GM23338 (cell line): ENCODE measurements around the gene PTGR3. TPM values are rescaled to one million over a fixed set of nuclear protein-coding genes. Genes with fewer than 3 reads are reported as not detected.

Experiments
- ATAC-seq: fragments of 200-7000 bp; cut with Tn5 transposase; 3 replicates; pipeline ENCODE4 v1.9.1; 2020
- DNase-seq: peaks from one replicate; pipeline ENCODE4 v3.0.0-alpha.2; 2015; ENCODE audit warnings: low spot score
- H2AFZ ChIP-seq: fragments of 200-600 bp; sonication (generic); 2 replicates; pipeline ENCODE4 v1.8.0; 2016; ENCODE audit warnings: antibody characterized with exemption, mild to moderate bottlenecking, moderate library complexity
- H3F3A ChIP-seq: fragments of 200-600 bp; sonication (generic); replicated peaks from 2 replicates; pipeline ENCODE4 v1.8.0; 2017; ENCODE audit warnings: antibody characterized with exemption, mixed run types, low read depth
- H3K27ac ChIP-seq: fragments of 200-600 bp; sonication (generic); 2 replicates; pipeline ENCODE4 v1.6.1; 2016; ENCODE audit warnings: low read depth
- H3K27me3 ChIP-seq: fragments of 200-600 bp; sonication (generic); 2 replicates; pipeline ENCODE4 v1.8.0; 2016; ENCODE audit warnings: mild to moderate bottlenecking, mixed run types, moderate library complexity; ENCODE audit not compliant: insufficient read depth
- H3K36me3 ChIP-seq: fragments of 200-600 bp; sonication (generic); 2 replicates; pipeline ENCODE4 v1.8.0; 2016; ENCODE audit warnings: mild to moderate bottlenecking; ENCODE audit not compliant: insufficient read depth
- H3K4me1 ChIP-seq: fragments of 200-600 bp; sonication (generic); 2 replicates; pipeline ENCODE4 v1.8.0; 2016; ENCODE audit warnings: mild to moderate bottlenecking, moderate library complexity; ENCODE audit not compliant: insufficient read depth
- H3K4me2 ChIP-seq: fragments of 200-600 bp; sonication (generic); 2 replicates; pipeline ENCODE4 v1.7.1; 2017; ENCODE audit warnings: mixed run types
- H3K4me3 ChIP-seq: fragments of 200-600 bp; sonication (generic); 2 replicates; pipeline ENCODE4 v1.6.1; 2016; ENCODE audit warnings: mixed run types
- H3K79me2 ChIP-seq: fragments of 200-600 bp; sonication (generic); replicated peaks from 2 replicates; pipeline ENCODE4 v1.8.0; 2017; ENCODE audit warnings: mild to moderate bottlenecking; ENCODE audit not compliant: insufficient read depth
- H3K9me2 ChIP-seq: fragments of 200-600 bp; sonication (generic); 2 replicates; pipeline ENCODE4 v1.8.0; 2017; ENCODE audit not compliant: insufficient read depth
- H4K20me1 ChIP-seq: fragments of 200-600 bp; sonication (generic); replicated peaks from 2 replicates; pipeline ENCODE4 v1.8.0; 2017; ENCODE audit warnings: mild to moderate bottlenecking; ENCODE audit not compliant: insufficient read depth
- H3K27ac Mint-ChIP-seq: 2 replicates; pipeline ENCODE4 v1.8.0; 2020; ENCODE audit warnings: inconsistent platforms, mild to moderate bottlenecking, moderate library complexity, mixed read lengths
- H3K27me3 Mint-ChIP-seq: 3 replicates; pipeline ENCODE4 v1.8.0; 2022; ENCODE audit warnings: low read depth, mild to moderate bottlenecking, moderate library complexity, mixed read lengths, inconsistent platforms; ENCODE audit not compliant: insufficient read depth, poor library complexity
- H3K36me3 Mint-ChIP-seq: 3 replicates; pipeline ENCODE4 v1.8.0; 2021; ENCODE audit warnings: low read depth, mild to moderate bottlenecking, inconsistent platforms, moderate library complexity, mixed read lengths
- H3K4me1 Mint-ChIP-seq: 3 replicates; pipeline ENCODE4 v1.8.0; 2020; ENCODE audit warnings: mild to moderate bottlenecking, inconsistent platforms, mixed read lengths
- H3K4me3 Mint-ChIP-seq: 3 replicates; pipeline ENCODE4 v1.8.0; 2021; ENCODE audit warnings: moderate library complexity, mild to moderate bottlenecking, inconsistent platforms, mixed read lengths
- H3K9me3 Mint-ChIP-seq: 3 replicates; pipeline ENCODE4 v1.8.0; 2020; ENCODE audit warnings: moderate library complexity, mild to moderate bottlenecking, inconsistent platforms, mixed read lengths
- CREB1 ChIP-seq: fragments of 250-450 bp; sonication (Bioruptor Pico); IDR thresholded peaks from 2 replicates; pipeline ENCODE4 v1.5.0; 2020; ENCODE audit warnings: low read depth, mild to moderate bottlenecking, moderate library complexity
- CTCF ChIP-seq, 2 experiments: fragments of 200-600 bp in 1 of 2; sonication (generic) in 1 of 2; conservative IDR thresholded peaks; 2 replicates each; pipeline versions ENCODE4 v1.5.1 to v1.6.1; 2016 to 2017; ENCODE audit warnings: antibody characterized with exemption in 2 of 2, low read depth in 2 of 2, mild to moderate bottlenecking in 2 of 2, moderate library complexity in 1 of 2
- ETS1 ChIP-seq: IDR thresholded peaks from 2 replicates; pipeline ENCODE4 v1.6.1; 2016; ENCODE audit warnings: antibody characterized with exemption
- EZH2 ChIP-seq: fragments of 200-600 bp; sonication (generic); IDR thresholded peaks from one replicate; pipeline ENCODE4 v1.8.0; 2017; ENCODE audit warnings: antibody characterized with exemption, mild to moderate bottlenecking, low read depth; ENCODE audit not compliant: unreplicated experiment
- EZH2phosphoT487 ChIP-seq: fragments of 200-600 bp; sonication (generic); IDR thresholded peaks from one replicate; pipeline ENCODE4 v1.8.1; 2018; ENCODE audit warnings: antibody characterized with exemption; ENCODE audit not compliant: unreplicated experiment
- JUNB ChIP-seq: IDR thresholded peaks from one replicate; pipeline ENCODE4 v1.6.1; 2016; ENCODE audit warnings: antibody characterized with exemption; ENCODE audit not compliant: unreplicated experiment
- NANOG ChIP-seq: IDR thresholded peaks from 2 replicates; pipeline ENCODE4 v1.6.1; 2016; ENCODE audit warnings: antibody characterized with exemption, borderline replicate concordance
- POLR2AphosphoS5 ChIP-seq: IDR thresholded peaks from 2 replicates; pipeline ENCODE4 v1.6.1; 2016; ENCODE audit warnings: antibody characterized with exemption, low read depth
- REST ChIP-seq: IDR thresholded peaks from one replicate; pipeline ENCODE4 v1.6.1; 2018; ENCODE audit warnings: antibody characterized with exemption; ENCODE audit not compliant: unreplicated experiment
- STAT1 ChIP-seq: IDR thresholded peaks from one replicate; pipeline ENCODE4 v1.6.1; 2016; ENCODE audit warnings: antibody characterized with exemption; ENCODE audit not compliant: unreplicated experiment
- ZNF114 ChIP-seq: fragments of 250-450 bp; sonication (Bioruptor Pico); IDR thresholded peaks from 2 replicates; pipeline ENCODE4 v1.5.0; 2020; ENCODE audit warnings: mild to moderate bottlenecking, moderate library complexity
- ZNF331 ChIP-seq: fragments of 250-450 bp; sonication (Bioruptor Pico); IDR thresholded peaks from 2 replicates; pipeline ENCODE4 v1.5.0; 2020; ENCODE audit warnings: low read depth, mild to moderate bottlenecking, moderate library complexity
- ZNF462 ChIP-seq: fragments of 250-450 bp; sonication (Bioruptor Pico); IDR thresholded peaks from 2 replicates; pipeline ENCODE4 v1.5.0; 2020; ENCODE audit warnings: mild to moderate bottlenecking, moderate library complexity
- polyA plus RNA-seq: library from polyadenylated mRNA; unstranded; fragments of >200 nt; fragmentation: Nextera tagmentation; extraction: Ambion mirVana; gene quantifications from 2 replicates; pipeline ENCODE4 v1.2.1, GENCODE V29; 2016
- total RNA-seq: library from RNA; depleted of rRNA; stranded (reverse); fragments of >200 nt; shearing (Covaris generic); gene quantifications from 2 replicates; pipeline ENCODE4 v1.2.3, GENCODE V29; 2014

PTGR3 gene
- total and polyA plus RNA-seq, 2 experiments from 2014 or later = 0.84 to 1.5 TPM

GRCh38 chr18:75160364-75160763 lies 48.6 kb downstream of the PTGR3 start:
- H3K27ac Mint-ChIP-seq = no peak overlapping the region
- H3K79me2 ChIP-seq = no peaks in the 10 kb centered on the region
- H3K4me1 ChIP-seq = no peaks in the 10 kb centered on the region
- no peak overlapping the region for H2AFZ ChIP-seq
- H3F3A ChIP-seq = no peaks in the 10 kb centered on the region
- no peaks in the 10 kb centered on the region; the same call in 2 of the 3 replicates for H3K36me3 Mint-ChIP-seq
- H3K4me2 ChIP-seq = no peak overlapping the region
- no peaks in the 10 kb centered on the region for H4K20me1 ChIP-seq
- no peaks in the 10 kb centered on the region for H3K27me3 ChIP-seq
- TF ChIP-seq ETS1 (no peak), STAT1 (no peak), REST (no peak), POLR2AphosphoS5 (no peak), JUNB (no peak), CTCF (conservative IDR thresholded peaks at IDR 0.05; ENCODE audit: low read depth in 2 of 2) (no peak), ZNF331 (no peak), NANOG (no peak), ZNF462 (CRISPR knock-in tag) (no peak), EZH2phosphoT487 (no peak), CREB1 (CRISPR knock-in tag) (no peak), ZNF114 (CRISPR knock-in tag) (no peak), EZH2 (no peak)
- ATAC-seq = peak; percentile 91
- H3K4me3 ChIP-seq = no peak overlapping the region
- H3K27me3 Mint-ChIP-seq = peaks cover 2% of the 10 kb centered on the region
- no peaks in the 10 kb centered on the region for H3K36me3 ChIP-seq
- peak; percentile 48 for DNase-seq
- H3K4me1 Mint-ChIP-seq = peaks cover 11% of the 10 kb centered on the region
- no peak overlapping the region for H3K4me3 Mint-ChIP-seq
- no peaks in the 10 kb centered on the region for H3K9me2 ChIP-seq
- no peak overlapping the region for H3K27ac ChIP-seq
- H3K9me3 Mint-ChIP-seq = peaks cover 3% of the 10 kb centered on the region
